ENCODE data around the gene ZNF814. TPM values are rescaled to one million over a fixed set of nuclear protein-coding genes. Genes with fewer than 3 reads are reported as not detected.

Gene ZNF814
- total RNA-seq, 1 experiment from 2014 or later = 8.7 TPM

- no TSS peak for BruUV-seq (replicated peaks)
- CTCF ChIA-PET = no interaction called here
- no peak overlapping the region for H3K4me3 Mint-ChIP-seq (ENCODE audit: low read depth, unreplicated experiment)
- no peak overlapping the region for H3K27ac Mint-ChIP-seq (ENCODE audit: unreplicated experiment)
- intact Hi-C loops (cut with micrococcal nuclease; ENCODE audit: unreplicated experiment) = no loop called here
- peaks cover 11% of the 10 kb centered on the region for H3K4me1 Mint-ChIP-seq (ENCODE audit: low read depth, unreplicated experiment)
- TF ChIP-seq CTCF (IDR thresholded peaks at IDR 0.05; ENCODE audit: unreplicated experiment) = no peak
- DNase-seq = no peak
- peaks cover 34% of the 10 kb centered on the region for H3K9me3 Mint-ChIP-seq (ENCODE audit: low read depth, unreplicated experiment)
- H3K36me3 Mint-ChIP-seq (ENCODE audit: insufficient read depth, unreplicated experiment) = peaks cover 56% of the 10 kb centered on the region
- H3K27me3 Mint-ChIP-seq (ENCODE audit: unreplicated experiment) = no peaks in the 10 kb centered on the region
Measured at GRCh38 chr19:57914531-57914930, 25.7 kb upstream of the ZNF814 start.

GRCh38 chr19:57907394-57907793, 18.6 kb upstream of the ZNF814 start:
- BruUV-seq (replicated peaks) = no TSS peak
- Mint-ChIP-seq H3K9me3 (ENCODE audit: low read depth, unreplicated experiment) (peaks cover 18% of the 10 kb centered on the region), H3K27ac (ENCODE audit: unreplicated experiment) (no peak overlapping the region), H3K36me3 (ENCODE audit: insufficient read depth, unreplicated experiment) (peaks cover 20% of the 10 kb centered on the region), H3K27me3 (ENCODE audit: unreplicated experiment) (no peaks in the 10 kb centered on the region), H3K4me1 (ENCODE audit: low read depth, unreplicated experiment) (no peaks in the 10 kb centered on the region), H3K4me3 (ENCODE audit: low read depth, unreplicated experiment) (no peak overlapping the region)
- CTCF ChIA-PET = no interaction called here
- no peak for TF ChIP-seq CTCF (IDR thresholded peaks at IDR 0.05; ENCODE audit: unreplicated experiment)
- DNase-seq = no peak
- intact Hi-C loops (cut with micrococcal nuclease; ENCODE audit: unreplicated experiment) = no loop called here

- H3K4me1 Mint-ChIP-seq (ENCODE audit: low read depth, unreplicated experiment) = no peaks in the 10 kb centered on the region
- H3K9me3 Mint-ChIP-seq (ENCODE audit: low read depth, unreplicated experiment) = peaks cover 14% of the 10 kb centered on the region
- no peaks in the 10 kb centered on the region for H3K27me3 Mint-ChIP-seq (ENCODE audit: unreplicated experiment)
- intact Hi-C loops (cut with micrococcal nuclease; ENCODE audit: unreplicated experiment) = no loop called here
- no peak for TF ChIP-seq CTCF (IDR thresholded peaks at IDR 0.05; ENCODE audit: unreplicated experiment)
- no peak overlapping the region for H3K27ac Mint-ChIP-seq (ENCODE audit: unreplicated experiment)
- CTCF ChIA-PET = no interaction called here
- H3K36me3 Mint-ChIP-seq (ENCODE audit: insufficient read depth, unreplicated experiment) = peaks cover 3% of the 10 kb centered on the region
- BruUV-seq (replicated peaks) = no TSS peak
- H3K4me3 Mint-ChIP-seq (ENCODE audit: low read depth, unreplicated experiment) = no peak overlapping the region
- DNase-seq = no peak
Measured at GRCh38 chr19:57905258-57905657, 16.4 kb upstream of the ZNF814 start.

- H3K4me3 Mint-ChIP-seq (ENCODE audit: low read depth, unreplicated experiment) = no peak overlapping the region
- H3K9me3 Mint-ChIP-seq (ENCODE audit: low read depth, unreplicated experiment) = peaks cover 14% of the 10 kb centered on the region
- H3K27me3 Mint-ChIP-seq (ENCODE audit: unreplicated experiment) = no peaks in the 10 kb centered on the region
- intact Hi-C loops (cut with micrococcal nuclease; ENCODE audit: unreplicated experiment) = no loop called here
- no peaks in the 10 kb centered on the region for H3K36me3 Mint-ChIP-seq (ENCODE audit: insufficient read depth, unreplicated experiment)
- no peak for TF ChIP-seq CTCF (IDR thresholded peaks at IDR 0.05; ENCODE audit: unreplicated experiment)
- no peak overlapping the region for H3K27ac Mint-ChIP-seq (ENCODE audit: unreplicated experiment)
- BruUV-seq (replicated peaks) = no TSS peak
- no peak for DNase-seq
- H3K4me1 Mint-ChIP-seq (ENCODE audit: low read depth, unreplicated experiment) = no peaks in the 10 kb centered on the region
- CTCF ChIA-PET = no interaction called here
Measured at GRCh38 chr19:57903618-57904184, 14.9 kb upstream of the ZNF814 start.
